Psoas muscle (tissue), 8 donors: ENCODE measurements around the gene ATP5F1D. TPM values are rescaled to one million over a fixed set of nuclear protein-coding genes. Genes with fewer than 3 reads are reported as not detected.

Experiments used
- ATAC-seq, 4 donors: fragments of 200-7000 bp; cut with Tn5 transposase; one replicate each; pipeline ENCODE4 v1.9.1; 2020; ENCODE audit warnings: moderate library complexity in 3 of 4, mild to moderate bottlenecking in 2 of 4
- DNase-seq, 2 donors: peaks; one replicate each; pipeline ENCODE4 v3.0.0-alpha.2; 2020
- H3K27ac ChIP-seq: fragments of 200-600 bp; one replicate; pipeline ENCODE4 v1.8.0; 2022
- H3K27me3 ChIP-seq, 3 donors: fragments of 200-600 bp in 1 of 3; one replicate each; pipeline versions ENCODE4 v1.6.1 to v1.8.0; 2013 to 2022; ENCODE audit warnings: low read length in 2 of 3, mild to moderate bottlenecking in 2 of 3, moderate library complexity in 1 of 3; ENCODE audit not compliant: insufficient read depth in 3 of 3
- H3K36me3 ChIP-seq, 2 donors: fragments of 200-600 bp in 1 of 2; one replicate each; pipeline versions ENCODE4 v1.6.1 to v1.8.0; 2013 to 2022; ENCODE audit warnings: low read depth in 1 of 2, mild to moderate bottlenecking in 1 of 2, moderate library complexity in 1 of 2; ENCODE audit not compliant: insufficient read depth in 1 of 2
- H3K4me1 ChIP-seq: fragments of 200-600 bp; one replicate; pipeline ENCODE4 v1.8.0; 2022
- H3K4me3 ChIP-seq: fragments of 200-600 bp; one replicate; pipeline ENCODE4 v1.8.0; 2022; ENCODE audit warnings: mild to moderate bottlenecking
- H3K9me3 ChIP-seq: fragments of 200-600 bp; one replicate; pipeline ENCODE4 v1.8.0; 2022
- CTCF ChIP-seq: fragments of 200-600 bp; IDR thresholded peaks from one replicate; pipeline ENCODE4 v1.8.0; 2022; ENCODE audit warnings: antibody characterized with exemption
- WGBS, 3 donors: extraction: QIAGEN DNeasy Blood & Tissue Kit; methylation state at CpG; one replicate each; pipeline versions ENCODE4 v1.1.6 to v1.1.7; 2013; 5-methylcytosine and 5-hydroxymethylcytosine counted together
- intact Hi-C, 2 donors: fragments of 100-400 bp; cut with DNase I; formaldehyde crosslinking; loops; one replicate each; pipeline versions ENCODE4 v1.11.0 to v1.14.2; 2022
- polyA plus RNA-seq, 3 donors: library from polyadenylated mRNA; stranded (reverse); fragments of 200-250 nt; gene quantifications; one replicate each; pipeline ENCODE4 v1.2.3, GENCODE V29; 2013
- total RNA-seq, 4 donors: library from RNA; stranded (reverse); fragmentation: NEBNext Ultra II Directional in 2 of 4; extraction: Animal tissue kit (Norgen Biotek cat#: 25700) in 2 of 4; gene quantifications; one replicate each; pipeline versions ENCODE4 v1.2.1 to v1.2.4, GENCODE V29; 2021 to 2023
- donor health status: healthy with polysubstance abuse.
- donor health status: DM: no; HTN: no; CAD: no; lungs with moderate emphysema.
- donor health status: Bipolar disorder and iron deficiency.
- donor health status: healthy.
- donor health status: DM: yes; HTN: yes; CAD: no.
- donor health status: DM: no; HTN: no; CAD: no.
- donor health status: DM: no; HTN: no; CAD: no.
- donor health status: DM: yes; HTN: yes; CAD: no.

Gene ATP5F1D
- total and polyA plus RNA-seq, 7 donors = 310 to 858 (median 509) TPM

DNA sequence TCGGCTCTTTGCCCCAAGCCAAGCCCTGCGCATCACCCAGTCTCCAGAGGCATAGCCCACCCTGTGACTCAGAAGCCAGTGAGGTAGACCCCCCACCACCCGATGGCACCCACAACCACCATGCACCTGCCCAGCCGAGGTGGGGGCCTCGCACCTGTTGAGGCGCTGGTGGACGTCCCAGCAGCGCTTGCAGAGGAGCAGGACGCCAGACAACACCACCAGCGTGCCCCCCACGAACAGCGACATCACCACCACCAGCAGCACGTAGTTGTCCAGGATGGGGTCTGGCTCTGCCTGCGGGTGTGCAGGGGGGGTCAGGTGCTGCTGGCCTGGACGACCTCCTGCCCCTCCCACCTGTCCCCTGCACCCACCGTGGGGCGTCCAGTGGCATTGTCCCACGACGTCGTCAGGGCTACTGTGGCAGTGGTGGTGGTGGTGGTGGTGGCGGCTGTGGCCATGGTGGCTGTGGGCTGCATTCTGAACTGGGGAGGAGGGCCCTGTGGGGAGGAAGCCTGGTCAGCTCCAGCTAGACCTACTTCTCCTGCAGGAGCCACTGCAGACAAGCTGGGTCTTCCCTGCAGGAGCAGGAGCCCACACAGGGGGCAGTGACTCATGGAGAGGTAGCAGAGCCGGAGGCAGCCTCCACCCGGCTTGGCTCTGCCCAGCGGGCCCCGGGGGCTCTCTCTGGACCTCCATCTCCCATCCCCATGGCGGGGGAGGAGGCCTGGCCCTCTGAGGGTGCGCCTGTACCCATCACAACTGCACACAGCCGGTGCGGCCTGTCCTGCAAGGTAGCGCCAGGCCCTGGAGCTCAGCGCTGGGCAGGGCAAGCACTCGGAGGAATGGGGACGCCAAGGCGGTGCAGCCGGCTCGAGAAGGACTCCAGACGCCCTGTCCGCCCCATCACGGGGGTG is 5.7 kb upstream of the ATP5F1D start:
- Histone ChIP-seq H3K4me1 (peaks cover 13% of the 10 kb centered on the region), H3K27me3 (peaks cover 0 to 5% (median 3%) of the 10 kb centered on the region in 3 donors), H3K27ac (no peak overlapping the region), H3K4me3 (no peak overlapping the region), H3K9me3 (no peaks in the 10 kb centered on the region), H3K36me3 (no peaks in the 10 kb centered on the region)
- intact Hi-C loops = no loop called here
- DNase-seq = no peak
- ATAC-seq = no peak
- no peak for TF ChIP-seq CTCF
- WGBS, 3 donors = 77 to 86% (median 80%) methylated on average over 38 to 39 of the region's 39 CpGs

DNA sequence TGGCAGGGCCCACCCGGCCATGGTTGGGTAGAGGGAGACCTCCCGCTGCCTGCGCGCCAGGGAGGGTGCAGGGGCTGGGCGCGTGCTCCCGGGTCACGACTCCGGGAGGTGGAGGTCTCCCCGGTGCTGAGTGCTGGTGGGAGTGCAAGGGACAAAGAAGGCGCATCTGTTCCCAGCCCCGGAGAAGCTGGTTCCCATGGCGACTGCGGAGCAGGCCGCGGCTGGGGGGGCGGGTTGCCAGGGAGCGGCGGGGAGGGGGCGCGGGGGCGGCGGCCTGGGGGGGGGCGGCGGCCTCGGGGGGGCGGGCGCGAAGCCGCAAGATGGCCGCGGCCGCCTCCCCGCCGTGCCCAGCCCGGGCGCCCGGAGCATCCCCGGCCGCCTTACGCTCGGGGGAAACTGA is 5.0 kb upstream of the ATP5F1D start:
- Histone ChIP-seq H3K27ac (no peak overlapping the region), H3K4me1 (peaks cover 19% of the 10 kb centered on the region), H3K9me3 (no peaks in the 10 kb centered on the region), H3K4me3 (peak overlapping the region; percentile 68), H3K36me3 (no peaks in the 10 kb centered on the region), H3K27me3 (peaks cover 0 to 5% (median 3%) of the 10 kb centered on the region in 3 donors)
- 13 to 48% (median 42%) methylated on average over 6 to 42 of the region's 42 CpGs for WGBS, 3 donors
- no peak for TF ChIP-seq CTCF
- ATAC-seq (no peak), DNase-seq (no peak)
- intact Hi-C loops = no loop called here

- Histone ChIP-seq H3K4me3 (peak overlapping the region; percentile 68), H3K4me1 (peaks cover 19% of the 10 kb centered on the region), H3K9me3 (no peaks in the 10 kb centered on the region), H3K27ac (no peak overlapping the region), H3K36me3 (no peaks in the 10 kb centered on the region), H3K27me3 (peaks cover 0 to 5% (median 3%) of the 10 kb centered on the region in 3 donors)
- WGBS, 3 donors = 0 to 1% (median 1%) methylated on average over 12 to 60 of the region's 60 CpGs
- no peak for ATAC-seq
- TF ChIP-seq CTCF = no peak
- no peak for DNase-seq
- intact Hi-C loops = no loop called here
Observed at GRCh38 chr19:1237027-1237659, 4.4 kb upstream of the ATP5F1D start.

- TF ChIP-seq CTCF = no peak
- no peak for ATAC-seq
Observed at GRCh38 chr19:1237754-1238368, 3.7 kb upstream of the ATP5F1D start, which contains the start of gene CBARP. CBARP (minus strand) TSS chr19:1238005; CDS start chr19:1236100, 1,905 bp downstream.

More at GRCh38 chr19:1237754-1238368, 3.7 kb upstream of the ATP5F1D start, which contains the start of gene CBARP:
- peak in 1 of 2 donors; percentile 51 for DNase-seq
- Histone ChIP-seq H3K4me1 (peaks cover 24% of the 10 kb centered on the region), H3K36me3 (no peaks in the 10 kb centered on the region), H3K9me3 (no peaks in the 10 kb centered on the region), H3K27me3 (peaks cover 0 to 5% (median 3%) of the 10 kb centered on the region in 3 donors), H3K27ac (peak within 1 kb of the TSS; percentile 99), H3K4me3 (peak within 1 kb of the TSS; percentile 68)
- intact Hi-C loops = loop anchor here in 1 of 2 donors (2.0 kb wide), 1 partner anchor 17 kb away; no protein-coding TSS in a partner anchor
- whole genome bisulfite sequencing, 3 donors = 1 to 2% (median 2%) methylated on average over 16 to 87 of the region's 87 CpGs
